Activated naive CD8-positive, alpha-beta T cell treated with anti-CD3 and anti-CD28 coated beads, Interleukin-2, amount 10 ng/mL, durations not matched to agents 7 days and 5 days (primary cell): ENCODE measurements around the gene GH1. TPM values are rescaled to one million over a fixed set of nuclear protein-coding genes. Genes with fewer than 3 reads are reported as not detected.
"Not testable (repeated sequence)": the region's sequence is repeated elsewhere in the genome, so short reads cannot be mapped to it uniquely, and the experiment has no call there.

Source experiments
- ATAC-seq: fragments of 150-1000 bp; cut with Tn5 transposase; one replicate; pipeline ENCODE4 v1.10.0; 2021; ENCODE audit warnings: low read depth, moderate library complexity
- POLR2A ChIA-PET: fragments of 350-600 bp; sonication (Branson Sonifier 250); formaldehyde crosslinking; loops from one replicate; lab custom pipeline; 2021; ENCODE audit warnings: antibody characterized with exemption; lab: Charles Lee
- DNase-seq: peaks from one replicate; pipeline ENCODE4 v3.0.0; 2021
- H3K27ac Mint-ChIP-seq: one replicate; pipeline ENCODE4 v1.8.0; 2022; ENCODE audit warnings: mild to moderate bottlenecking, mixed read lengths
- H3K27me3 Mint-ChIP-seq: one replicate; pipeline ENCODE4 v1.8.0; 2022; ENCODE audit warnings: mild to moderate bottlenecking, moderate library complexity, mixed read lengths
- H3K36me3 Mint-ChIP-seq: one replicate; pipeline ENCODE4 v1.8.0; 2021; ENCODE audit warnings: mild to moderate bottlenecking, mixed read lengths
- H3K4me1 Mint-ChIP-seq: one replicate; pipeline ENCODE4 v1.8.0; 2021; ENCODE audit warnings: mixed read lengths
- H3K4me3 Mint-ChIP-seq: one replicate; pipeline ENCODE4 v1.8.0; 2022; ENCODE audit warnings: mild to moderate bottlenecking, moderate library complexity, mixed read lengths
- H3K9me3 Mint-ChIP-seq: one replicate; pipeline ENCODE4 v1.8.0; 2021; ENCODE audit warnings: mixed read lengths
- total RNA-seq, 2 experiments: library from RNA; stranded (reverse); gene quantifications; one replicate each; pipeline ENCODE4 v1.2.3, GENCODE V29; 2021

GH1 gene
- total RNA-seq, result not detected

DNA sequence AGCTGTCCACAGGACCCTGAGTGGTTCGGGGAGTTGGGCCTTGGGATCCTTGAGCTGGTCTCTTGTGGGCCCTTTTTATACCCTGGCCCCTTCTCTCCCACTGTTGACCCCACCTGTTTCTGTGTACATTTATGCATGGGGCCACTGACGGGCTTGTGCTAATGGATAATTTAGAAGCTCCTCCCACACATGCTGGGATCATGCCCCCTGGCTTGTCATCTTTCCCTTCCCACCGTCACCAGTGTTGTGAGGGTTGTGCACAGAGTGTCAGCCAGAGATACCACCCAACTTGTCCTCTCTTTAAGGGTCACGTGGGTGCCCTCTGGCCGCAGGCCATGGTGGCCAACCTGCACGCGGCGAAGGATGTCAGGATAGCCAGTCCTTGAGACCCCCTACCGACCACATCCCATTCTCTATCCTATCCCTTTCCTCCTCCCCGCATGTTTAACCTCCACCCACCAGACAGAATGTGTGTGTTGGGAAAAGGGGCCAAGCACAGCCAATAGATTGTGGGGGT lies at the start of gene GH1:
Gene GH1, minus strand, starts transcription at position 51 of the 517 bp plus-strand sequence. CDS start 63 bp downstream, outside the sequence.
- H3K4me3 Mint-ChIP-seq, H3K4me1 Mint-ChIP-seq, H3K36me3 Mint-ChIP-seq, H3K9me3 Mint-ChIP-seq, ATAC-seq, DNase-seq, H3K27me3 Mint-ChIP-seq, H3K27ac Mint-ChIP-seq: not testable (repeated sequence)
- POLR2A ChIA-PET, result interaction anchor here (1.0 to 2.5 kb wide), 3 partner anchors 28 to 215 kb away, joined by 3 to 9 read pairs (median 8); no protein-coding TSS in a partner anchor

GRCh38 chr17:63967953-63968352 lies 49.3 kb upstream of the GH1 start:
- Mint-ChIP-seq H3K4me1 (peaks cover 6% of the 10 kb centered on the region), H3K27ac (no peak overlapping the region), H3K9me3 (no peaks in the 10 kb centered on the region), H3K27me3 (peaks cover 14% of the 10 kb centered on the region), H3K4me3 (no peak overlapping the region), H3K36me3 (no peaks in the 10 kb centered on the region)
- POLR2A ChIA-PET, result no interaction called here
- ATAC-seq (no peak), DNase-seq (no peak)

- Mint-ChIP-seq H3K4me3 (peak overlapping the region; percentile 47), H3K4me1 (peaks cover 7% of the 10 kb centered on the region)
- POLR2A ChIA-PET, result interaction anchor here (1.0 to 1.5 kb wide), 3 partner anchors 10 to 53 kb away, joined by 3 to 4 read pairs (median 3); no protein-coding TSS in a partner anchor
Observed at GRCh38 chr17:63966646-63967264, 48.1 kb upstream of the GH1 start.

GRCh38 chr17:63963123-63963522 lies 44.5 kb upstream of the GH1 start:
- Mint-ChIP-seq H3K9me3 (no peaks in the 10 kb centered on the region), H3K4me3 (no peak overlapping the region), H3K4me1 (peaks cover 7% of the 10 kb centered on the region), H3K36me3 (no peaks in the 10 kb centered on the region), H3K27ac (no peak overlapping the region), H3K27me3 (peaks cover 2% of the 10 kb centered on the region)
- ATAC-seq (no peak), DNase-seq (no peak)
- POLR2A ChIA-PET, result interaction anchor here (0.9 kb wide), 1 partner anchor 57 kb away, joined by 3 read pairs; the partner anchor contains the start of gene ICAM2

More at GRCh38 chr17:63966646-63967264, 48.1 kb upstream of the GH1 start:
- DNase-seq (no peak), ATAC-seq (peak; percentile 94)
- Mint-ChIP-seq H3K27me3 (peaks cover 12% of the 10 kb centered on the region), H3K9me3 (no peaks in the 10 kb centered on the region), H3K27ac (peak overlapping the region; percentile 39), H3K36me3 (no peaks in the 10 kb centered on the region)

DNA sequence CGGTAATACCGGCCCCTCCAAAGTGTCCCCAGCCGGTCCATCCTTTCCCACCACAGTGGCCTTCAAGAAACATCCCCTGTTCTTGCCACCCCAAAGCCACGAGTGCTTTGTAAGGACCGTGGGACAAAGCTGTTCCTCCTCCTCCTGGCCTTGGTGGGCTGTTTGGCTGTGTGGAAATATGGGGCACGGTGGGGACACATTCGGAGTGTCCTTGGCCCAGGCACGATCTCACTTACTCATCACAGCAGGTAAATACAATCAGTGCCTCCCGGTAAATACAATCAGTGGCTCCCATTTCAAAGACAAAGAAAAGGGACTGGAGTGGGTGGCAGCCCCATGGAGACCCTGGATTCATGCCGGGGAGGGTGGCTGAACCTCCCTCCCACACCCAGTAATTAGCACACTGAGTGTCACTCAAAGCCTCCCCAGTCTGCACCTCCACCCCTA lies 43.7 kb upstream of the GH1 start:
- no peak for ATAC-seq
- Mint-ChIP-seq H3K9me3 (no peaks in the 10 kb centered on the region), H3K27me3 (peaks cover 2% of the 10 kb centered on the region), H3K27ac (no peak overlapping the region), H3K36me3 (no peaks in the 10 kb centered on the region), H3K4me1 (peaks cover 7% of the 10 kb centered on the region), H3K4me3 (no peak overlapping the region)
- POLR2A ChIA-PET, result no interaction called here
- DNase-seq, result no peak

DNA sequence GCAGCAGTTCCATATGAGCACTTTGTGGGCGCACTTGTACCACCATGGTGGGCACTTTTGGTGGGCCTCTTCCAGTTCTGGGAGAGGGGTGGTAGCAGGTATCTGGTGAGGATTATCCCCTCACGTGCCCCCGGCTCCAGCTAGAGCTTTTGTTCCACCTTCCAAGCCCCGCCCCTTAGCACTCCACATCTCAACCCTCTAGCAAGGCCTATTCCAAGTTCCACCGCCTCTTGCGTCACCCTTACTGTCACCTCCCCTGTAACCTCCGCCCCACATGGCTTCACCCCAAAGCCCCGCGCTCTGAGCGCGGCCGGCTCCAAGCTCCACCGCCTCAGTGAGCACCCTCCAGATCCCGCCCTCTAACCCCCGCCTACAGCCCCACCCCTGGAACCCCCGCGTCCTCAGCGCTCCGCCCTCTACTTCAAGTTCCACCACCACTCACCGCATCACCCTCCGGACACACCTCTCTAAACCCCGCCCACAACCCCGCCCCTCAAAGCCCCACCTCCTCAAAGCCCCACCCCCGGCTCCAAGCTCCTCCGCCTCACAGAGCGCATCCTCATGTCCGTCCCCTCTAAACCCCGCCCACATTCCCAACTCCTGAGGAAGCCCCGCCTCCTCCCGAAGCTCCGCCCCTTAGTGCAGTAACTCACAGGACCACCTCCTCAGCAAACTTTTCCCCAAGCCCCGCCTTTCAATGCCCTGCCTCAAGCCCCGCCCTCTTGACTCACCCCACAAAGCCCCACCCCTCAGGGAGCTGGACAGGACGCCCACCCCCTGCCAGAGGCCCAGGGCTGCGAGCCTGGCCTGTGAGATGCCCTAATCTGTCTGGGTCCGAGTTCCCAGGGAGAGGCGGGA lies 42.9 kb upstream of the GH1 start:
- Mint-ChIP-seq H3K27ac (no peak overlapping the region), H3K36me3 (no peaks in the 10 kb centered on the region), H3K4me1 (peaks cover 2% of the 10 kb centered on the region), H3K4me3 (no peak overlapping the region), H3K9me3 (no peaks in the 10 kb centered on the region), H3K27me3 (peaks cover 2% of the 10 kb centered on the region)
- ATAC-seq (no peak), DNase-seq (no peak)
- POLR2A ChIA-PET, result interaction anchor here (0.7 to 0.8 kb wide), 2 partner anchors 24 to 301 kb away, joined by 3 read pairs; partner anchors contain the start of gene TEX2

DNA sequence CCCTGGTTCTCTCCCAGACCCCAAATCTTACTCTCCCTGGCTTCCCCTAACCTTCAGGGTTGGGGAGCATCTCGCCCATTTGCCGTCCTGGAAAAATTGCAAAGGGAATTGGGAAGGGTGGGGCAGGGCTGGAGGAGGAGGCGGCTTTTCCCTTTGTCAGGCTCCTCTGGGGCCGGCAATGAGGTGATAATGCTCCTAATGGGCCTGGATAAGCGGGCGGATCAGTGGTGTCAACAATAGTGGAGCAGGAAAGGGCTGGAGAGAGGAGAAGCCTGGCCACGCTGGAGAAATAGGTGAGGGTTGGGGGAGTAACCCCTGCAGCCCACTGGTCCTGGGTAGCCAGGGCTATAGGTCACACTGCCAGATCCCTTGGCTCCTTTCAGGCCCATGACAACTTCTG lies 41.8 kb upstream of the GH1 start:
- Mint-ChIP-seq H3K27ac (no peak overlapping the region), H3K4me1 (peaks cover 2% of the 10 kb centered on the region), H3K36me3 (no peaks in the 10 kb centered on the region), H3K27me3 (peaks cover 2% of the 10 kb centered on the region), H3K4me3 (no peak overlapping the region), H3K9me3 (no peaks in the 10 kb centered on the region)
- DNase-seq (no peak), ATAC-seq (no peak)
- POLR2A ChIA-PET, result no interaction called here

GRCh38 chr17:63960006-63960405 lies 41.4 kb upstream of the GH1 start:
- no peaks in the 10 kb centered on the region for H3K36me3 Mint-ChIP-seq
- DNase-seq, result no peak
- no peak overlapping the region for H3K4me3 Mint-ChIP-seq
- ATAC-seq, result no peak
- POLR2A ChIA-PET, result no interaction called here
- no peak overlapping the region for H3K27ac Mint-ChIP-seq
- peaks cover 5% of the 10 kb centered on the region for H3K27me3 Mint-ChIP-seq
- H3K9me3 Mint-ChIP-seq, result no peaks in the 10 kb centered on the region
- H3K4me1 Mint-ChIP-seq, result peaks cover 2% of the 10 kb centered on the region

DNA sequence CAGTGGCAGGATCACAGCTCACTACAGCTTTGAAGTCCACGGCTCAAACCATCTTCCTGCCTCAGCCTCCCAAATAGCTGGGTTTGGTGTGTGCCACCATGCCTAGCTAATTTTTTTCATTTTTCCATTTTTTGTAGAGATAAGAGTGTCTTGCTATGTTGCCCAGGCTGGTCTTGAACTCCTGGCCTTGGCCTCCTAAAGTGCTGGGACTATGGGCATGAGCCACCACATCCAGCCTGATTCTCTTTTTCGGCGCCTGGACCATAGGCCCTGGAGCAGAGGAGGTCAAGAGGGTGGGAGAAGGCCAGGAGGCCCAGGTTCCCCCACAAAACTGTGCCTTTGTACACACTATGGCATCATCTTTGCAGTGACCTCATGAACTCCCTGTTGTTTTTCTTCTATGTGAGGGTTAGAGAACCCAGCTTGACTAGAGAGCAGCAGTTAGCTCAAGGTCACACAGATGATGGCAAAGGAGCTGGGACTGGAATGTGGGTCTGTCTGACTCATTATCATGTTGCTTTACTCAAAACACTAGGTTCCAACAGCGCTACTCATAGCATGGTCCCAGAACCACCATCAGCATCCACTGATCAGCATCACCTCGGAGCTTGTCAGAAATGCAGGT lies 37.8 kb upstream of the GH1 start:
- peaks cover 9% of the 10 kb centered on the region for H3K4me1 Mint-ChIP-seq
- H3K36me3 Mint-ChIP-seq, result no peaks in the 10 kb centered on the region
- POLR2A ChIA-PET, result interaction anchor here (1.2 to 1.5 kb wide), 2 partner anchors 10 kb away, joined by 4 read pairs; no protein-coding TSS in a partner anchor
- DNase-seq (no peak), ATAC-seq (no peak)
- H3K27me3 Mint-ChIP-seq, result peaks cover 2% of the 10 kb centered on the region
- no peaks in the 10 kb centered on the region for H3K9me3 Mint-ChIP-seq
- no peak overlapping the region for H3K4me3 Mint-ChIP-seq
- no peak overlapping the region for H3K27ac Mint-ChIP-seq

DNA sequence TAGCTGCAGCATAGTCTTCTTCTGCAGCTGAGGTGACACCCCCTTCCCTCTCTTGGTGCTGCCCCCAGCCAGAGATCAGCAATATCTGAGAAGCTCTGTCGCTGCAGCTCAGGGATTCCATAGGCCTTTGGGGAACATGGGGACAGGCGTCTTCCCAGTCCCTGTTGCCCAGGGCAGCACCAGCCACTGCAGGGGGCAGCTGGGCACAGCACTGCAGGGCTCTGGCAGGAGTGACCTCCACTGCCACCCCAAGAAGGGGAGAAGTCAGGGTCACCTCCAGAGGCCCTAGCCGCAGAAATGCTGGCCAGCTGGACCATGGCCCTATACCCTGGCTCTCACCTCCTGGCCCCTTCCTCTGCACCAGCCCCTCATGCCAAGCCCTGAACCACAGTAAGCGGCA lies 37.2 kb upstream of the GH1 start:
- Mint-ChIP-seq H3K9me3 (no peaks in the 10 kb centered on the region), H3K27me3 (peaks cover 2% of the 10 kb centered on the region), H3K36me3 (no peaks in the 10 kb centered on the region), H3K4me3 (no peak overlapping the region), H3K4me1 (peaks cover 9% of the 10 kb centered on the region), H3K27ac (no peak overlapping the region)
- ATAC-seq, result no peak
- POLR2A ChIA-PET, result interaction anchor here (1.2 to 1.5 kb wide), 2 partner anchors 9 to 11 kb away, joined by 4 read pairs; no protein-coding TSS in a partner anchor
- DNase-seq, result no peak

GRCh38 chr17:63955232-63955631 lies 36.6 kb upstream of the GH1 start:
- H3K4me3 Mint-ChIP-seq, result no peak overlapping the region
- peaks cover 9% of the 10 kb centered on the region for H3K4me1 Mint-ChIP-seq
- POLR2A ChIA-PET, result no interaction called here
- H3K36me3 Mint-ChIP-seq, result no peaks in the 10 kb centered on the region
- H3K27ac Mint-ChIP-seq, result no peak overlapping the region
- no peaks in the 10 kb centered on the region for H3K9me3 Mint-ChIP-seq
- peaks cover 2% of the 10 kb centered on the region for H3K27me3 Mint-ChIP-seq
- ATAC-seq (no peak), DNase-seq (no peak)

GRCh38 chr17:63954402-63955063 lies 35.9 kb upstream of the GH1 start:
- Mint-ChIP-seq H3K4me3 (peak overlapping the region; percentile 18), H3K4me1 (peaks cover 9% of the 10 kb centered on the region)
- POLR2A ChIA-PET, result no interaction called here

More at GRCh38 chr17:63954402-63955063, 35.9 kb upstream of the GH1 start:
- Mint-ChIP-seq H3K36me3 (no peaks in the 10 kb centered on the region), H3K27ac (peak overlapping the region; percentile 60), H3K27me3 (peaks cover 2% of the 10 kb centered on the region), H3K9me3 (no peaks in the 10 kb centered on the region)
- ATAC-seq (peak; percentile 72), DNase-seq (no peak)
